Measurements from ENCODE around the gene APELA. TPM values are rescaled to one million over a fixed set of nuclear protein-coding genes. Genes with fewer than 3 reads are reported as not detected.
A peak's percentile ranks its signal among the peaks of the same experiment; 100 is the strongest.

APELA gene
- total RNA-seq, 1 experiment from 2014 or later = 140 TPM

DNA sequence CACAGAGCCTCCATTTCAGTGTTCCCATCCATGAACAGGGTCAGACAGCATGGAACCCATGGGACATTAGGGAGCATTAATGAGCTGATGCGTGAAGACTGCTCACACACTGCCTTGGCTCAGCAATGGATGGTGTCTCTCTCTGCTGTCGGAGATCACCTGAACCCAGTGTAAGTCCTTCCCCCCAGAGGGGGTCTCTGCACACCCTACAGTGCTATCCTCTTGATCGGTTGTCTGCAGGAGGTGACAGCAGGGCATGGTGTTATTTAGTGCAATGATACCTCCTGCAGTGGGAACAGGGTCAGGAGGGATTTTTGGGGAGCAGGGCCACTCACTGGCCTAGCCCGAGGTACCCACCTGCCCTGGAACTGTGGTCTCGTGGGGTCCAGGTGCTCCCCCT lies 25.6 kb downstream of the APELA start:
- Histone ChIP-seq H3K79me2 (ENCODE audit: insufficient read depth, low read length) (no peaks in the 10 kb centered on the region), H3K27me3 (ENCODE audit: insufficient read depth, low read length) (no peaks in the 10 kb centered on the region), H3K9ac (ENCODE audit: extremely low read depth, insufficient read length, low read length) (no peak overlapping the region), H3K4me1 (ENCODE audit: insufficient read depth, low read length) (no peaks in the 10 kb centered on the region), H3K23ac (ENCODE audit: insufficient read length, low read depth, low read length) (no peak overlapping the region), H3K4me2 (ENCODE audit: insufficient read depth, insufficient read length, low read length) (no peak overlapping the region), H3K9me3 (ENCODE audit: control insufficient read depth, low read depth, low read length) (no peaks in the 10 kb centered on the region), H3K79me1 (ENCODE audit: insufficient read depth, low read depth, low read length, poor library complexity, severe bottlenecking) (no peaks in the 10 kb centered on the region), H2AFZ (ENCODE audit: low read length) (no peak overlapping the region), H4K5ac (ENCODE audit: insufficient read length, low read depth, low read length) (peak overlapping the region; percentile 55), H2BK20ac (ENCODE audit: low read depth, low read length, poor library complexity, severe bottlenecking) (no peak overlapping the region), H2AK5ac (ENCODE audit: insufficient read length, low read length) (no peak overlapping the region), H2BK120ac (ENCODE audit: low read depth, low read length, poor library complexity, severe bottlenecking) (no peak overlapping the region), H2BK5ac (ENCODE audit: insufficient read length, low read length) (no peak overlapping the region), H3K4ac (ENCODE audit: low read depth, low read length) (no peak overlapping the region), H4K8ac (replicated peaks; ENCODE audit: insufficient read length, low read depth, low read length) (no peak overlapping the region), H2BK15ac (ENCODE audit: low read depth, low read length) (no peak overlapping the region; the same call in 1 of the 2 replicates), H4K91ac (ENCODE audit: insufficient read length, low read depth, low read length) (no peak overlapping the region), H3K18ac (ENCODE audit: insufficient read length, low read depth, low read length) (no peak overlapping the region), H4K20me1 (ENCODE audit: control insufficient read depth, insufficient read depth, insufficient read length) (no peaks in the 10 kb centered on the region), H3K56ac (ENCODE audit: insufficient read length, low read depth, low read length) (no peak overlapping the region), H3T11ph (ENCODE audit: low read length) (no peak overlapping the region), H3K14ac (ENCODE audit: insufficient read depth, low read length) (no peak overlapping the region; the same call in 1 of the 2 replicates), H2BK12ac (ENCODE audit: insufficient read length, low read depth, low read length) (no peak overlapping the region), H3K23me2 (ENCODE audit: insufficient read length, low read depth, low read length, poor library complexity, severe bottlenecking) (no peaks in the 10 kb centered on the region), H3K27ac (ENCODE audit: insufficient read length, low read depth, low read length) (no peak overlapping the region)
- no peaks in the 10 kb centered on the region; the same call in 1 of the 2 replicates for H3K27me3 Mint-ChIP-seq (ENCODE audit: low read depth)
- no peak overlapping the region; a peak in 1 of 7 replicates for H3K27ac Mint-ChIP-seq
- WGBS (ENCODE audit: extremely low coverage, insufficient read length, low lambda C conversion rate) = no CpG with 5 or more reads among the region's 5 CpGs
- H3K36me3 Mint-ChIP-seq (ENCODE audit: insufficient read depth in 1 of 3, low read depth in 3 of 3) = peaks cover 2 to 15% (median 6%) of the 10 kb centered on the region in 3 experiments; a peak in 4 of 7 replicates
- H3K9me3 Mint-ChIP-seq = no peaks in the 10 kb centered on the region; a peak in 1 of 5 replicates
- H3K4me3 Mint-ChIP-seq = no peak overlapping the region
- peaks cover 24 to 34% of the 10 kb centered on the region in 2 experiments for H3K4me1 Mint-ChIP-seq
- DNase-seq = no peak
- TF ChIP-seq, protein P1, sequence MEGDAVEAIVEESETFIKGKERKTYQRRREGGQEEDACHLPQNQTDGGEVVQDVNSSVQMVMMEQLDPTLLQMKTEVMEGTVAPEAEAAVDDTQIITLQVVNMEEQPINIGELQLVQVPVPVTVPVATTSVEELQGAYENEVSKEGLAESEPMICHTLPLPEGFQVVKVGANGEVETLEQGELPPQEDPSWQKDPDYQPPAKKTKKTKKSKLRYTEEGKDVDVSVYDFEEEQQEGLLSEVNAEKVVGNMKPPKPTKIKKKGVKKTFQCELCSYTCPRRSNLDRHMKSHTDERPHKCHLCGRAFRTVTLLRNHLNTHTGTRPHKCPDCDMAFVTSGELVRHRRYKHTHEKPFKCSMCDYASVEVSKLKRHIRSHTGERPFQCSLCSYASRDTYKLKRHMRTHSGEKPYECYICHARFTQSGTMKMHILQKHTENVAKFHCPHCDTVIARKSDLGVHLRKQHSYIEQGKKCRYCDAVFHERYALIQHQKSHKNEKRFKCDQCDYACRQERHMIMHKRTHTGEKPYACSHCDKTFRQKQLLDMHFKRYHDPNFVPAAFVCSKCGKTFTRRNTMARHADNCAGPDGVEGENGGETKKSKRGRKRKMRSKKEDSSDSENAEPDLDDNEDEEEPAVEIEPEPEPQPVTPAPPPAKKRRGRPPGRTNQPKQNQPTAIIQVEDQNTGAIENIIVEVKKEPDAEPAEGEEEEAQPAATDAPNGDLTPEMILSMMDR (conservative IDR thresholded peaks at IDR 0.05) = no peak

Measured in H9 (cell line).